NCI-H226 (cell line): Measurements from ENCODE around the gene PRAMEF5.
"Not testable (repeated sequence)": the region's sequence is repeated elsewhere in the genome, so short reads cannot be mapped to it uniquely, and the experiment has no call there.

ENCODE experiments used
- DNase-seq: peaks from one replicate; pipeline ENCODE4 v3.0.0-alpha.2; 2015

Gene PRAMEF5

GRCh38 chr1:13253898-13254297 is at the start of gene PRAMEF5:
Gene PRAMEF5, plus strand, starts transcription at chr1:13254198. Its CDS starts 5,071 bp downstream, at chr1:13259269.
- not testable (repeated sequence) for DNase-seq

GRCh38 chr1:13208712-13209111 is 45.3 kb upstream of the PRAMEF5 start:
- not testable (repeated sequence) for DNase-seq

- not testable (repeated sequence) for DNase-seq
Measured at GRCh38 chr1:13216619-13217018, 37.4 kb upstream of the PRAMEF5 start.

GRCh38 chr1:13219203-13219602 is 34.8 kb upstream of the PRAMEF5 start:
- not testable (repeated sequence) for DNase-seq

GRCh38 chr1:13222788-13223187 is 31.2 kb upstream of the PRAMEF5 start:
- DNase-seq, result not testable (repeated sequence)

- DNase-seq, result no peak
Measured at GRCh38 chr1:13224480-13225060, 29.4 kb upstream of the PRAMEF5 start.

- DNase-seq, result not testable (repeated sequence)
Measured at GRCh38 chr1:13225675-13226204, 28.3 kb upstream of the PRAMEF5 start, which contains the start of gene PRAMEF18. Gene PRAMEF18, minus strand, starts transcription at chr1:13226154. Its CDS starts 48 bp downstream, at chr1:13226106.

- not testable (repeated sequence) for DNase-seq
Measured at GRCh38 chr1:13227271-13228055, 26.5 kb upstream of the PRAMEF5 start.

GRCh38 chr1:13228343-13228781 is 25.6 kb upstream of the PRAMEF5 start:
- peak; percentile 19 for DNase-seq

- DNase-seq, result not testable (repeated sequence)
Measured at GRCh38 chr1:13230096-13230495, 23.9 kb upstream of the PRAMEF5 start.

GRCh38 chr1:13230601-13231000 is 23.4 kb upstream of the PRAMEF5 start:
- DNase-seq, result not testable (repeated sequence)

GRCh38 chr1:13231061-13231750 is 22.8 kb upstream of the PRAMEF5 start:
- DNase-seq, result not testable (repeated sequence)

- not testable (repeated sequence) for DNase-seq
Measured at GRCh38 chr1:13232056-13232455, 21.9 kb upstream of the PRAMEF5 start.

GRCh38 chr1:13234057-13234456 is 19.9 kb upstream of the PRAMEF5 start:
- DNase-seq, result not testable (repeated sequence)

- DNase-seq, result not testable (repeated sequence)
Measured at GRCh38 chr1:13237572-13237971, 16.4 kb upstream of the PRAMEF5 start.

- DNase-seq, result not testable (repeated sequence)
Measured at GRCh38 chr1:13239633-13240032, 14.4 kb upstream of the PRAMEF5 start.

GRCh38 chr1:13243536-13244263 is 10.3 kb upstream of the PRAMEF5 start:
- DNase-seq, result not testable (repeated sequence)

- not testable (repeated sequence) for DNase-seq
Measured at GRCh38 chr1:13245841-13246553, 8.0 kb upstream of the PRAMEF5 start.

GRCh38 chr1:13246554-13246871 is 7.5 kb upstream of the PRAMEF5 start:
- not testable (repeated sequence) for DNase-seq

GRCh38 chr1:13247122-13247521 is 6.9 kb upstream of the PRAMEF5 start:
- DNase-seq, result not testable (repeated sequence)

GRCh38 chr1:13265124-13265523 is 11.1 kb downstream of the PRAMEF5 start:
- not testable (repeated sequence) for DNase-seq

GRCh38 chr1:13277016-13277415 is 23.0 kb downstream of the PRAMEF5 start:
- DNase-seq, result not testable (repeated sequence)
